ENCODE data around the gene SIM1.
A peak's percentile ranks its signal among the peaks of the same experiment; 100 is the strongest.

GRCh38 chr6:100370265-100370664, 94.5 kb downstream of the SIM1 start:
- no peak for TF ChIP-seq EZH2phosphoT487 (IDR thresholded peaks at IDR 0.05; ENCODE audit: low read depth)
- TF ChIP-seq, protein P1, sequence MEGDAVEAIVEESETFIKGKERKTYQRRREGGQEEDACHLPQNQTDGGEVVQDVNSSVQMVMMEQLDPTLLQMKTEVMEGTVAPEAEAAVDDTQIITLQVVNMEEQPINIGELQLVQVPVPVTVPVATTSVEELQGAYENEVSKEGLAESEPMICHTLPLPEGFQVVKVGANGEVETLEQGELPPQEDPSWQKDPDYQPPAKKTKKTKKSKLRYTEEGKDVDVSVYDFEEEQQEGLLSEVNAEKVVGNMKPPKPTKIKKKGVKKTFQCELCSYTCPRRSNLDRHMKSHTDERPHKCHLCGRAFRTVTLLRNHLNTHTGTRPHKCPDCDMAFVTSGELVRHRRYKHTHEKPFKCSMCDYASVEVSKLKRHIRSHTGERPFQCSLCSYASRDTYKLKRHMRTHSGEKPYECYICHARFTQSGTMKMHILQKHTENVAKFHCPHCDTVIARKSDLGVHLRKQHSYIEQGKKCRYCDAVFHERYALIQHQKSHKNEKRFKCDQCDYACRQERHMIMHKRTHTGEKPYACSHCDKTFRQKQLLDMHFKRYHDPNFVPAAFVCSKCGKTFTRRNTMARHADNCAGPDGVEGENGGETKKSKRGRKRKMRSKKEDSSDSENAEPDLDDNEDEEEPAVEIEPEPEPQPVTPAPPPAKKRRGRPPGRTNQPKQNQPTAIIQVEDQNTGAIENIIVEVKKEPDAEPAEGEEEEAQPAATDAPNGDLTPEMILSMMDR (IDR thresholded peaks at IDR 0.05; ENCODE audit: low read depth, low read length): peak; percentile 32

Data from OCI-LY3 (cell line).